NCI-H1092 (cell line): Measurements from ENCODE around the gene TGIF2.
"Not testable (repeated sequence)": the region's sequence is repeated elsewhere in the genome, so short reads cannot be mapped to it uniquely, and the experiment has no call there.

Experiments
- DNase-seq: peaks from one replicate; lab custom pipeline; 2025; lab: John Stamatoyannopoulos, UW

Gene TGIF2

DNA sequence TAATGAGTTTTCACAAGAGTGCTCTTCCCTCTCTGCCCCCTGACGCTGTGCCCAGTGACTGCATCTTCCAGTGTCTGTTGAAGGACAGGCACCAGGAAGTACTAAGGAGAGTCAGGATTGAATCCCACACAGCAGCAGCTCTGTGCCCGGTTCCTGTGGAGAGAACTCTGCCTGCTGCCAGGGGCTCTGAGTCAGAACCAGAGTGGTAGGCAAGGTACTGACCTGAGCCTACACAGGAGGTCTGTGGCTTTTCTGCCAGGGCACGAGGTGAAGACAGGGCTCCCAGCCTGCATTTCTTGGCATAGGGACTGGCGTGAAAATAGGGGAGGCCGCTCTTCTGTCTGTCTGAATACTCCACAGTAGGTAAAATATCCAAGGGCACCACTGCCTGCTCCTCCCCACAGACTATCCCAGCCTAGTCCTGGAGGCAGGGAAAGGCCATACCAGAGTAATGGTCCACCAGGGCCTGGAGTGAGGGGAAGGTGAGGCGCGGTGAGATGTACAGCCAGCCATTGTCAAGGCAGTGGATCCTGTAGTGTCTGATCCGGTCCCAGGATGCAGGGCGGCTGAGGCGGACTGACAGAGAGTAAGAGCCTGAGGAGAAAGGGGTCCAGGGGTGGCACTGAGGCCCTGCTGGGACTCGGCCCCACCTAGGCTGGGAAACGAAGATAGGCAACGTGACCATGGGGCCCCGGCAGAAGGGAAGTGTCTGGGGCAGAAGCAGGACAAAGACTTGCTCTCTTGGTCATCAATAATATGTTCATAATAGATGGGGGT is 41.6 kb downstream of the TGIF2 start:
- DNase-seq, result no peak

DNA sequence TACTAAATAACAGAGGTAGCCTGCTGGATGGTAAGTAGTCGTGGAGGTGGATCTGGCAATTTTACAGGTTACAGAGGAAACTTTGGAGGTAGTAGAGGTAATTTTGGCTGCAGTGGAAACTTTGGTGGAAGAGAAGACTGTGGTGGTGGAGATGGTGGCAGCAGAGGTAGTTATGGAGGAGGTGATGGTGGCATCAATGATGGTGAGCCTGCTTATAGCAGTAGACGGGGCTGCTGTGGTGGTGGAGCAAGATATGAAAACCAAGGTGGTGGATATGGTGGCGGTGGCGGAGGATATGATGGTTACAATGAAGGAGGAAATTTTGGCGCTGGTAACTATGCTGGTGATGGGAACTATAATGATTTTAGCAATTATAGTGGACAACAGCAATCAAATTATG is 47.5 kb downstream of the TGIF2 start:
- DNase-seq, result no peak

DNA sequence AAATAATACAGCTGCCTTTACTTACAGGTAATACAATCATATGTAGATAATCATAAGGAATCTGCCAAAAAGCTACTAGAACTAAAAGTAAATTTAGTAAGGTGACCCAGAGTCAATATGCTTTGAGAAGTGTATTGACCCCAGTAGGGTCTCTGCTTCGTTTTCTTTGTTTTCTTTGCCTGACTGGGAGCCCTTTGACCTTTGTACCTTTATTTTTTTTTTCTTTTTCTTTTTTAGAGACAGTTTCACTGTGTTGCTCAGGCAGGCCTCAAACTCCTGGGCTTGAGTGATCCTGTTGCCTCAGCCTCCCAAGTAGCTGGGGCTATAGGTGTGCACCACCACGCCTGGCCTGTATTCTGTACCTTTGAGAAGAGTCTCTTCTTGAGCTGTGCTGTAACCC is 50.0 kb downstream of the TGIF2 start:
- no peak for DNase-seq

GRCh38 chr20:36624068-36624943 is 50.9 kb downstream of the TGIF2 start:
- no peak for DNase-seq

DNA sequence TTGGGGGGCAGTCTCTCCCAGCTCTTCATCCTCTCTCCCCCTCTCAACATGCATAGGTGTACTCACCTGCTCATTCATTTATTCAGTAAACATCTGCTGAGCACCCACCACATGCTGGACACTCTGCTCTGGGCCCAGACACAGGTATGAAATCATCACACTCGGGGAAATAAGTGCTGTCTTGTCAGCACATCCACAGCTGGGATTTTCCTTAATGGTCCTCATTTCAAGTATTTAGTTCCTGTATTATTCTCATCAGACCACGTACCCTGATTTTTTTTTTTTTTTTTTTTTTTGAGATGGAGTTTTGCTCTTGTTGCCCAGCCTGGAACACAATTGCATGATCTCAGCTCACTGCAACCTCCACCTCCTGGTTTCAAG is 51.5 kb downstream of the TGIF2 start:
- no peak for DNase-seq

DNA sequence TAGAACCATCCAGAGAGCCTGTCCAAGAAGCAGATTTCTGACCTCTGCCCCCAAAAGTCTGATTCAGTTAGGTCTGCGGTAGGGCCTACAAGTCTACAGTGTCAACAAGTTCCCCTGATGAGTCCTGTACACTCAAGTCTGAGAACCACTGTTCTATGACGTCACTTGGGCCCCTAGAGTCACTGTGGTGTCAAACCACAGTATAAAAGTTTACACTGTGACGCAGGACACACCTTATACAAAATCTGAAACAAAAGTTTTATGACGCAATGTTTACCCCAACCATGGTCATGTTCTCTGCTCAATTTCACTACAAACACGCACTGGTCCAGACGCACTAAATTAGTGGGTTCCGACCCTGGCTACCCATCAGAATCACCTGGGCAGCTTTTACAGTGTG is 54.7 kb downstream of the TGIF2 start:
- no peak for DNase-seq

GRCh38 chr20:36629719-36630681 is 56.6 kb downstream of the TGIF2 start:
- no peak for DNase-seq

- no peak for DNase-seq
These were observed 58.2 kb downstream of the TGIF2 start for GRCh38 chr20:36631646-36632045.

GRCh38 chr20:36632147-36632486 is 58.7 kb downstream of the TGIF2 start:
- DNase-seq, result no peak

GRCh38 chr20:36632487-36633284 is 59.3 kb downstream of the TGIF2 start:
- no peak for DNase-seq

GRCh38 chr20:36633285-36633772 is 59.9 kb downstream of the TGIF2 start:
- no peak for DNase-seq

- DNase-seq, result no peak
These were observed 60.9 kb downstream of the TGIF2 start for GRCh38 chr20:36634342-36634741.

DNA sequence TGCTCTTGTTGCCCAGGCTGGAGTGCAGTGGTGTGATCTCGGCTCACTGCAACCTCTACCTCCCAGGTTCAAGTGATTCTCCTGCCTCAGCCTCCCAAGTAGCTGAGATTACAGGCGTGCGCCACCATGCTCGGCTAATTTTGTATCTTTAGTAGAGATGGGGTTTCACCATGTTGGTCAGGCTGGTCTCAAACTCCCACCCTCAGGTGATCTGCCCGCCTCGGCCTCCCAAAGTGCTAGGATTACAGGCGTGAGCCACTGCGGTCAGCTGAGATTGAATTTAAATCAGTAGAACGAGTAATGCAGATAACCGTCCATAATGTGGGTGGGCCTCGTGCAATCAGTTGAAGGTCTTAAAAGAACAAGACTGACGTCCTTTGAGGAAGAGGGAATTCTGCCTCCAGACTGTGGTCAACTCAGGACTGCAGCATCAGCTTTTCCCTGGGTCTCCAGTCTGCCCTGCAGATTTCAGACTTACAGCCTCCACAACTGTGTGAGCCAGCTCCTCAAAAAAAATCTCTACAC is 65.5 kb downstream of the TGIF2 start:
- DNase-seq, result not testable (repeated sequence)

DNA sequence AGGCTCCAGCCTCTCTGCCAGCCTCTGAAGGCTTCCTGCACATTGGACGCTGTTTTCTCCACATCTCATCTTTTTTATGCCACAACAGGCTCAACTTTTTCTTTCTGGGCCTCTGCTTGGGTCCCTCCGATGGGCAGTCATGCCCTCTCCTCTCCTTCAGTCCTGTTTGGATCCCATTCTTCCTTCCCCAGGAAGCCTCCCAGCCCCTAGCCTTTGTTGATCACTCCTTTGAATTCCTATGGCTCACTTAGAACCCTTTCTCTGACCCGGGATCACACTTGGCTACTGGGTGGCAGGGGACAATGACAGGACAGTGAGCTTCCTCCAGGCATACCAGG is 68.1 kb downstream of the TGIF2 start:
- no peak for DNase-seq

- DNase-seq, result no peak
These were observed 68.7 kb downstream of the TGIF2 start for GRCh38 chr20:36642136-36642535.
